NCI-H1105 (cell line): ENCODE results near the gene PFKFB4.
A peak's percentile ranks its signal among the peaks of the same experiment; 100 is the strongest.
"Not testable (repeated sequence)": the region's sequence is repeated elsewhere in the genome, so short reads cannot be mapped to it uniquely, and the experiment has no call there.

Experiments used
- DNase-seq: peaks from one replicate; lab custom pipeline; 2025; lab: John Stamatoyannopoulos, UW

Gene PFKFB4

GRCh38 chr3:48558493-48559134, 2.0 kb upstream of the PFKFB4 start:
- no peak for DNase-seq

- DNase-seq, result no peak
Observed at GRCh38 chr3:48555949-48556795, 431 bp downstream of the PFKFB4 start.

- no peak for DNase-seq
Observed at GRCh38 chr3:48555231-48555948, 1.2 kb downstream of the PFKFB4 start.

- no peak for DNase-seq
Observed at GRCh38 chr3:48553886-48554845, 2.4 kb downstream of the PFKFB4 start.

GRCh38 chr3:48553361-48553760, 3.2 kb downstream of the PFKFB4 start:
- DNase-seq, result no peak

GRCh38 chr3:48552111-48552951, 4.3 kb downstream of the PFKFB4 start:
- DNase-seq, result no peak

- not testable (repeated sequence) for DNase-seq
Observed at GRCh38 chr3:48551651-48552050, 5.0 kb downstream of the PFKFB4 start.

GRCh38 chr3:48548729-48549705, 7.6 kb downstream of the PFKFB4 start:
- DNase-seq, result peak; percentile 39

GRCh38 chr3:48548126-48548525, 8.5 kb downstream of the PFKFB4 start:
- DNase-seq, result no peak

- DNase-seq, result no peak
Observed at GRCh38 chr3:48546203-48546829, 10.3 kb downstream of the PFKFB4 start.

- no peak for DNase-seq
Observed at GRCh38 chr3:48544141-48544540, 12.5 kb downstream of the PFKFB4 start.

GRCh38 chr3:48543271-48543866, 13.2 kb downstream of the PFKFB4 start:
- DNase-seq, result no peak

GRCh38 chr3:48538451-48538850, 18.2 kb downstream of the PFKFB4 start:
- DNase-seq, result no peak

- no peak for DNase-seq
Observed at GRCh38 chr3:48536785-48537184, 19.8 kb downstream of the PFKFB4 start.

GRCh38 chr3:48536116-48536515, 20.5 kb downstream of the PFKFB4 start:
- no peak for DNase-seq

GRCh38 chr3:48535578-48535977, 21.0 kb downstream of the PFKFB4 start:
- DNase-seq, result no peak

- DNase-seq, result no peak
Observed at GRCh38 chr3:48532977-48533337, 23.6 kb downstream of the PFKFB4 start.

GRCh38 chr3:48532271-48532976, 24.2 kb downstream of the PFKFB4 start:
- no peak for DNase-seq
